A549 (cell line): ENCODE data around the gene ATP5PO. TPM values are rescaled to one million over a fixed set of nuclear protein-coding genes. Genes with fewer than 3 reads are reported as not detected.

Source experiments
- ATAC-seq, 2 experiments: fragments of 200-7000 bp in 1 of 2; fragments of >200 bp in 1 of 2; cut with Nextera tagmentation in 1 of 2; cut with Tn5 transposase in 1 of 2; 3 replicates each; pipeline versions ENCODE4 v1.8.0 to v1.9.1; 2018 to 2020; ENCODE audit warnings: mild to moderate bottlenecking in 1 of 2, moderate library complexity in 1 of 2
- CTCF ChIA-PET: fragments of 300-600 bp; sonication (Branson Sonifier 250); formaldehyde crosslinking; extraction: SDS; loops from one replicate; lab custom pipeline; 2021; ENCODE audit warnings: antibody characterized with exemption, inconsistent platforms; lab: Yijun Ruan, JAX
- POLR2A ChIA-PET: fragments of 350-600 bp; formaldehyde crosslinking; extraction: SDS; loops from one replicate; lab custom pipeline; 2021; ENCODE audit warnings: antibody characterized with exemption, inconsistent platforms; lab: Yijun Ruan, JAX
- DNase-seq, 2 experiments: peaks; one replicate each; pipeline versions ENCODE4 v3.0.0 to v3.0.0-alpha.2; 2011 to 2016; ENCODE audit warnings: low read depth in 1 of 2, low spot score in 1 of 2
- FAIRE-seq: peaks from 2 replicates; lab custom pipeline; 2011; peaks lifted over from hg19 to GRCh38; lab: Jason Lieb, UNC
- H3K27ac ChIP-seq, 2 experiments: fragments of >200 bp; sonication (Bioruptor Twin); formaldehyde crosslinking; 3 replicates each; pipeline ENCODE4 v1.5.1; 2016 to 2017
- H3K4me1 ChIP-seq: fragments of >200 bp; sonication (Bioruptor Twin); formaldehyde crosslinking; 3 replicates; pipeline ENCODE4 v1.6.1; 2016
- H3K4me2 ChIP-seq: fragments of >200 bp; sonication (Bioruptor Twin); formaldehyde crosslinking; 3 replicates; pipeline ENCODE4 v1.6.1; 2016
- H3K4me3 ChIP-seq: fragments of >200 bp; sonication (Bioruptor Twin); formaldehyde crosslinking; 3 replicates; pipeline ENCODE4 v1.5.1; 2016
- H3K9me3 ChIP-seq: fragments of >200 bp; sonication (Bioruptor Twin); formaldehyde crosslinking; 3 replicates; pipeline ENCODE4 v1.6.1; 2016
- CBX2 ChIP-seq: fragments of 200-600 bp; sonication (generic); IDR thresholded peaks from 2 replicates; pipeline ENCODE4 v1.6.1; 2016; ENCODE audit warnings: low read depth, mild to moderate bottlenecking, borderline replicate concordance
- CBX8 ChIP-seq: fragments of 200-600 bp; sonication (generic); IDR thresholded peaks from 2 replicates; pipeline ENCODE4 v1.6.1; 2016
- CEBPB ChIP-seq, 2 experiments: fragments of >200 bp in 1 of 2; sonication (Bioruptor Twin) in 1 of 2; formaldehyde crosslinking in 1 of 2; IDR thresholded peaks; 2 replicates each; pipeline ENCODE4 v1.6.1; 2012 to 2016
- EHMT2 ChIP-seq: fragments of 200-600 bp; sonication (generic); IDR thresholded peaks from 2 replicates; pipeline ENCODE4 v1.6.1; 2016; ENCODE audit warnings: antibody characterized with exemption, low read depth, mild to moderate bottlenecking, moderate library complexity
- ESRRA ChIP-seq: fragments of 150-350 bp; IDR thresholded peaks from 2 replicates; pipeline ENCODE4 v1.6.1; 2014; ENCODE audit warnings: mild to moderate bottlenecking, low read length, borderline replicate concordance
- FOXS1 ChIP-seq: fragments of 250-450 bp; sonication (Bioruptor Pico); IDR thresholded peaks from 2 replicates; pipeline ENCODE4 v1.5.0; 2020; ENCODE audit warnings: mild to moderate bottlenecking, moderate library complexity
- GATA3 ChIP-seq: IDR thresholded peaks from 2 replicates; pipeline ENCODE4 v1.6.1; 2012; ENCODE audit warnings: borderline replicate concordance
- HDAC2 ChIP-seq: fragments of 200-600 bp; sonication (generic); IDR thresholded peaks from 2 replicates; pipeline ENCODE4 v1.6.1; 2016
- HEYL ChIP-seq: fragments of 250-450 bp; sonication (Bioruptor Pico); IDR thresholded peaks from 2 replicates; pipeline ENCODE4 v1.8.0; 2021; ENCODE audit warnings: mild to moderate bottlenecking, moderate library complexity
- HOXB13 ChIP-seq: fragments of 250-450 bp; sonication (Bioruptor Pico); IDR thresholded peaks from 2 replicates; pipeline ENCODE4 v1.5.0; 2020; ENCODE audit warnings: low read depth, mild to moderate bottlenecking, moderate library complexity
- HOXB5 ChIP-seq: fragments of 250-450 bp; sonication (Bioruptor Pico); IDR thresholded peaks from 2 replicates; pipeline ENCODE4 v1.5.0; 2020; ENCODE audit warnings: mild to moderate bottlenecking, moderate library complexity
- MAZ ChIP-seq: fragments of 150-350 bp; IDR thresholded peaks from 2 replicates; pipeline ENCODE4 v1.6.1; 2014; ENCODE audit warnings: antibody characterized with exemption, low read depth, low read length, borderline replicate concordance
- NR3C1 ChIP-seq: fragments of >200 bp; sonication (Bioruptor Twin); formaldehyde crosslinking; IDR thresholded peaks from 3 replicates; pipeline ENCODE4 v1.6.1; 2017
- POLR2A ChIP-seq: IDR thresholded peaks from 2 replicates; pipeline ENCODE4 v1.6.1; 2012; ENCODE audit warnings: mild to moderate bottlenecking, low read length
- POLR2AphosphoS2 ChIP-seq: conservative IDR thresholded peaks from 2 replicates; pipeline ENCODE4 v1.6.1; 2012; ENCODE audit warnings: low read length, improper control_type of control experiment, inconsistent platforms
- RAD21 ChIP-seq, 2 experiments: fragments of >200 bp in 1 of 2; sonication (Bioruptor Twin) in 1 of 2; formaldehyde crosslinking in 1 of 2; IDR thresholded peaks in 1 of 2; conservative IDR thresholded peaks in 1 of 2; 2 replicates in 1 of 2; 3 replicates in 1 of 2; pipeline ENCODE4 v1.6.1; 2012 to 2018; ENCODE audit warnings: inconsistent platforms in 1 of 2
- RCOR1 ChIP-seq: fragments of 150-350 bp; IDR thresholded peaks from 2 replicates; pipeline ENCODE4 v1.6.1; 2014; ENCODE audit warnings: antibody characterized with exemption, low read length, low read depth
- RFX5 ChIP-seq: fragments of 450-650 bp; IDR thresholded peaks from 2 replicates; pipeline ENCODE4 v1.7.1; 2014; ENCODE audit warnings: antibody characterized with exemption, mild to moderate bottlenecking, moderate library complexity
- RNF2 ChIP-seq: fragments of 200-600 bp; sonication (generic); IDR thresholded peaks from 2 replicates; pipeline ENCODE4 v1.6.1; 2016; ENCODE audit warnings: low read depth, mild to moderate bottlenecking, antibody characterized with exemption, moderate library complexity, borderline replicate concordance
- SMC3 ChIP-seq: fragments of >200 bp; sonication (Bioruptor Twin); formaldehyde crosslinking; IDR thresholded peaks from 3 replicates; pipeline ENCODE4 v1.6.1; 2018; ENCODE audit warnings: inconsistent platforms
- TFCP2L1 ChIP-seq: fragments of 250-450 bp; sonication (Bioruptor Pico); IDR thresholded peaks from 2 replicates; pipeline ENCODE4 v1.5.0; 2021; ENCODE audit warnings: mild to moderate bottlenecking
- TP53 ChIP-seq: fragments of 250-450 bp; sonication (Bioruptor Pico); IDR thresholded peaks from 2 replicates; pipeline ENCODE4 v1.5.0; 2021; ENCODE audit warnings: mild to moderate bottlenecking, moderate library complexity
- WGBS: methylation state at CpG from one replicate; pipeline ENCODE4 v1.1.6; 2017; ENCODE audit errors: missing lambda C conversion rate; 5-methylcytosine and 5-hydroxymethylcytosine counted together
- polyA plus RNA-seq, 4 experiments: library from polyadenylated mRNA; depleted of rRNA in 3 of 4; stranded (reverse); fragments of >200 nt; fragmentation: RNase III in 1 of 4; extraction: RNeasy Plus Mini Kit Qiagen cat#74134 plus additional on column Dnase treatment in 1 of 4; gene quantifications; 2 replicates in 3 of 4; 3 replicates in 1 of 4; pipeline ENCODE4 v1.2.3, GENCODE V29; 2011 to 2017
- TF ChIP-seq, protein P1 (sequence below): fragments of 250-450 bp; sonication (Bioruptor Pico); IDR thresholded peaks from 2 replicates; pipeline ENCODE4 v1.5.0; 2021; ENCODE audit warnings: mild to moderate bottlenecking, moderate library complexity, borderline replicate concordance
- TF ChIP-seq, protein P2 (sequence below): fragments of >200 bp; sonication (Bioruptor Twin); formaldehyde crosslinking; IDR thresholded peaks from 3 replicates; pipeline ENCODE4 v1.5.1; 2016

The ATP5PO gene
- polyA plus RNA-seq, 2 of the 4 experiments (the other 2 are of a cell fraction): 143 to 252 TPM

DNA sequence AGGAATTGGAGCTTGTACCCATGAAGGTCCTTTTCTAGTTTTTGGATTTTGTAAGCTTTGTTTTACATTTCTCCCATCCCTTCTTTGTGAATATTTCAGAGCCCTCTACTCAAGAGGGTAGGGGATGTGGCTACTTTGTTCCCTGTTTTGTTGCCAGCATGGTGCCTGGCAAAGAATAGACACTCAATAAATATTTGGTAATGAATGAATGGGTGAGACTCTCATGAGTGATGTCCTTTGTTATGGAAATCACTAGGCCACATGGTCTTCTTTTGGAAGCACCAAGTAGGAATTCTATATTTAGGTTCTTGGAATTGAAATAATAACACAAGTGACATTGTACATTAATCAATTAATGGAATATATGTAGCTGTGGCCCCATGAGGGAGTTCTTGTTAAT, 26.8 kb upstream of the ATP5PO start:
- FAIRE-seq (no peak), DNase-seq (no peak), ATAC-seq (no peak)
- POLR2A ChIA-PET: no interaction called here
- Histone ChIP-seq H3K4me1 (peaks cover 9% of the 10 kb centered on the region), H3K27ac (no peak overlapping the region), H3K9me3 (no peaks in the 10 kb centered on the region), H3K4me3 (no peak overlapping the region), H3K4me2 (peak overlapping the region; percentile 28; the same call in 2 of the 3 replicates)
- CTCF ChIA-PET: interaction anchor here (0.6 to 6.5 kb wide), 5 partner anchors 18 to 1284 kb away, joined by 3 to 38 read pairs (median 3); no protein-coding TSS in a partner anchor
- TF ChIP-seq HOXB5 (CRISPR knock-in tag) (no peak), RFX5 (no peak), HOXB13 (no peak), HEYL (CRISPR knock-in tag) (no peak), CBX8 (no peak), SMC3 (no peak), ESRRA (no peak), MAZ (no peak), RNF2 (no peak), FOXS1 (CRISPR knock-in tag) (no peak), POLR2A (no peak), TFCP2L1 (no peak), TP53 (CRISPR knock-in tag) (no peak), RCOR1 (no peak), POLR2AphosphoS2 (no peak), EHMT2 (no peak)
- TF ChIP-seq, protein P1, sequence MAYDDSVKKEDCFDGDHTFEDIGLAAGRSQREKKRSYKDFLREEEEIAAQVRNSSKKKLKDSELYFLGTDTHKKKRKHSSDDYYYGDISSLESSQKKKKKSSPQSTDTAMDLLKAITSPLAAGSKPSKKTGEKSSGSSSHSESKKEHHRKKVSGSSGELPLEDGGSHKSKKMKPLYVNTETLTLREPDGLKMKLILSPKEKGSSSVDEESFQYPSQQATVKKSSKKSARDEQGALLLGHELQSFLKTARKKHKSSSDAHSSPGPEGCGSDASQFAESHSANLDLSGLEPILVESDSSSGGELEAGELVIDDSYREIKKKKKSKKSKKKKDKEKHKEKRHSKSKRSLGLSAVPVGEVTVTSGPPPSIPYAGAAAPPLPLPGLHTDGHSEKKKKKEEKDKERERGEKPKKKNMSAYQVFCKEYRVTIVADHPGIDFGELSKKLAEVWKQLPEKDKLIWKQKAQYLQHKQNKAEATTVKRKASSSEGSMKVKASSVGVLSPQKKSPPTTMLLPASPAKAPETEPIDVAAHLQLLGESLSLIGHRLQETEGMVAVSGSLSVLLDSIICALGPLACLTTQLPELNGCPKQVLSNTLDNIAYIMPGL (CRISPR knock-in tag): no peak
- TF ChIP-seq, protein P2, sequence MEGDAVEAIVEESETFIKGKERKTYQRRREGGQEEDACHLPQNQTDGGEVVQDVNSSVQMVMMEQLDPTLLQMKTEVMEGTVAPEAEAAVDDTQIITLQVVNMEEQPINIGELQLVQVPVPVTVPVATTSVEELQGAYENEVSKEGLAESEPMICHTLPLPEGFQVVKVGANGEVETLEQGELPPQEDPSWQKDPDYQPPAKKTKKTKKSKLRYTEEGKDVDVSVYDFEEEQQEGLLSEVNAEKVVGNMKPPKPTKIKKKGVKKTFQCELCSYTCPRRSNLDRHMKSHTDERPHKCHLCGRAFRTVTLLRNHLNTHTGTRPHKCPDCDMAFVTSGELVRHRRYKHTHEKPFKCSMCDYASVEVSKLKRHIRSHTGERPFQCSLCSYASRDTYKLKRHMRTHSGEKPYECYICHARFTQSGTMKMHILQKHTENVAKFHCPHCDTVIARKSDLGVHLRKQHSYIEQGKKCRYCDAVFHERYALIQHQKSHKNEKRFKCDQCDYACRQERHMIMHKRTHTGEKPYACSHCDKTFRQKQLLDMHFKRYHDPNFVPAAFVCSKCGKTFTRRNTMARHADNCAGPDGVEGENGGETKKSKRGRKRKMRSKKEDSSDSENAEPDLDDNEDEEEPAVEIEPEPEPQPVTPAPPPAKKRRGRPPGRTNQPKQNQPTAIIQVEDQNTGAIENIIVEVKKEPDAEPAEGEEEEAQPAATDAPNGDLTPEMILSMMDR: no peak

DNA sequence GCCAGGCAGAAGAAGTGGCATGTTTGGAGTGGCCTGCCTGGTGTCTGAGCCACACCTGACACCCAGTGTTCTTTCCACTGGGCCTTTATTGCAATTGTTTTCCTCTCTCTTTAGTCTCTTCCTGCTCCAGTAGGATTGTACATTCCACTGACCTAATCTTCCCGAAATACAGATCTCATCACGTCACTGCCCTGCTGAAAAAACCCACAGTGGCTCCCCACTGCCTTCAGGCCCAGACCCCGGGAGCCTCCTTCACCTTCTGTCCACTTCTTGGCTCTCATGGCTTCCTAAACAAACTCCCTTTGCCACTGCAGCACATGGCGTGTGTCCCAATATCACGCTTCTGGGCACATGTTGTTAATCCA, 25.3 kb upstream of the ATP5PO start:
- ChIA-PET POLR2A (no interaction called here), CTCF (interaction anchor here (0.7 to 1.8 kb wide), 2 partner anchors 17 to 109 kb away, joined by 4 to 9 read pairs; no protein-coding TSS in a partner anchor)
- ATAC-seq: no peak
- H3K27ac ChIP-seq: no peak overlapping the region
- FAIRE-seq: no peak
- no peak overlapping the region for H3K4me3 ChIP-seq
- no peak overlapping the region for H3K4me2 ChIP-seq
- DNase-seq: no peak
- H3K9me3 ChIP-seq: no peaks in the 10 kb centered on the region
- H3K4me1 ChIP-seq: no peaks in the 10 kb centered on the region
- TF ChIP-seq CEBPB (IDR thresholded peaks at IDR 0.05) (no peak), CBX2 (no peak), HDAC2 (no peak), RFX5 (no peak), NR3C1 (no peak), RAD21 (conservative IDR thresholded peaks at IDR 0.05 in 1 of 2, IDR thresholded peaks at IDR 0.05 in 1 of 2) (no peak), GATA3 (no peak)
- WGBS: 90% methylated on average over 5 of the region's 5 CpGs
